ENCODE data around the gene ATG10. TPM values are rescaled to one million over a fixed set of nuclear protein-coding genes. Genes with fewer than 3 reads are reported as not detected.

ATG10 gene
- total RNA-seq = 12.7 TPM
- polyA plus RNA-seq = 10.4 TPM
- long read RNA-seq, donor 1, partial matches to known transcripts = 574 of 928 reads
- long read RNA-seq, donor 1, other reads (novel, unspliced or antisense) = 353 of 928 reads
- long read RNA-seq, donor 2 = 0 reads
- long read RNA-seq, donor 3, partial matches to known transcripts = 10,793 of 11,282 reads
- long read RNA-seq, donor 3, other reads (novel, unspliced or antisense) = 484 of 11,282 reads
- long read RNA-seq, donor 4, partial matches to known transcripts = 3,785 of 6,260 reads
- long read RNA-seq, donor 4, other reads (novel, unspliced or antisense) = 2,472 of 6,260 reads
- long read RNA-seq, donor 5, partial matches to known transcripts = 8,604 of 14,745 reads
- long read RNA-seq, donor 5, other reads (novel, unspliced or antisense) = 6,137 of 14,745 reads
- long read RNA-seq, donor 6, partial matches to known transcripts = 0 of 3 reads
- long read RNA-seq, donor 6, other reads (novel, unspliced or antisense) = 0 of 3 reads
- long read RNA-seq, donor 7, partial matches to known transcripts = 5,881 of 9,597 reads
- long read RNA-seq, donor 7, other reads (novel, unspliced or antisense) = 3,713 of 9,597 reads
- long read RNA-seq, donor 8, partial matches to known transcripts = 0 of 1 reads
- long read RNA-seq, donor 8, other reads (novel, unspliced or antisense) = 0 of 1 reads
- long read RNA-seq, donor 9, partial matches to known transcripts = 4,358 of 4,512 reads
- long read RNA-seq, donor 9, other reads (novel, unspliced or antisense) = 153 of 4,512 reads
- long read RNA-seq, donor 10, partial matches to known transcripts = 0 of 4 reads
- long read RNA-seq, donor 10, other reads (novel, unspliced or antisense) = 0 of 4 reads

DNA sequence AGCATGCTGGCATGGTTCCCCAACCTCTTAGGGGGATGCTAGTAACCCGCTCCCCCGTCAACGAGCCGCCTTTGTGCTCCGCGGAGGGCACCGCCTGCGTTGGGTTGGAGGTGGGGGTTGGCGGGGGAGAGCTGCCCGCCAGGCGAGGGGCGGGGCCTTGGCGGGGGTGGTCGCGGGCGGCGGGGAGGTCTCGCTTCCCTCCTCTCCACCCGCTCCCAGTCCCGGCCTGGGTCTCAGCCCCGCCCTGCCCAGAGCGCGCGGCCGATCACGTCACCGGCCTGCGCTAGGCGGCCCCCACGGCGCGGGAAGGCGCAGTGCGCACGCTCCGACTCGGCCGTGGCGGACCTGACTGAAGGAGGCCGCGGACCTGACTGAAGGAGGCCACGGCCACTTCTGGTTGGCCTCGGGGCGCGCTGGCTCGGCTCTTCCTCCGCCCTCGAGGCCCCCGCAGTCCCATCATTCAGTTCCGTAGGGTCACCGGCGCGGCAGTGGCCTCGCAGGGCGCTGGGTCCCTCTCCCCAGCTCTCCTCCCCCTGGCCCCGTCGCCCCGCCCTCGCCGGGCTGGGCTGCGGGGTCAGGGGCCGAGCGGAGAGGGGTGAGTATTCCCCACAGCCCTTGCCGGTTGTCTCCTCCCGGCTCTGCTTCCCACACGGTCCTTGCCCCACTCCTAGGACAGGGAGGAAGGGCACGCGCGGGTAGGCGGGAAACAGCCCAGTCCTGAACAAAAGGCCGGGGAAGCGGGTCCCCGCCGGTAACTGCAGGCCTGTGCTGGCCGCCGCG, at the start of gene ATG10:
ATG10 (plus strand) TSS at position 312 of the 780 bp plus-strand sequence. CDS start 15,548 bp downstream, outside the sequence.
- peaks cover 6 to 9% of the 10 kb centered on the region in 2 donors for H3K36me3 ChIP-seq (ENCODE audit: control insufficient read depth in 2 of 2, insufficient read depth in 2 of 2, low read length in 1 of 2)
- peak; percentile 69 to 95 (median 88) for DNase-seq (ENCODE audit: low read depth in 6 of 9, low spot score in 9 of 9)
- no peaks in the 10 kb centered on the region for H3K9me3 ChIP-seq (ENCODE audit: control insufficient read depth in 2 of 2, insufficient read depth in 1 of 2, low read length in 1 of 2)
- under 1% methylated on average over 77 of the region's 77 CpGs for WGBS
- H3K4me1 ChIP-seq (ENCODE audit: control insufficient read depth in 2 of 2, insufficient read depth in 2 of 2, low read length in 2 of 2) = peaks cover 2 to 14% of the 10 kb centered on the region in 2 donors
- peak within 1 kb of the TSS; percentile 98 to 100 for H3K27ac ChIP-seq (ENCODE audit: low read depth in 1 of 2, low read length in 1 of 2)
- no peaks in the 10 kb centered on the region for H3K27me3 ChIP-seq (ENCODE audit: control insufficient read depth in 2 of 2, insufficient read depth in 1 of 2, low read length in 1 of 2)
- H3K4me3 ChIP-seq (ENCODE audit: low read length in 2 of 2) = peak within 1 kb of the TSS; percentile 67 to 68

DNA sequence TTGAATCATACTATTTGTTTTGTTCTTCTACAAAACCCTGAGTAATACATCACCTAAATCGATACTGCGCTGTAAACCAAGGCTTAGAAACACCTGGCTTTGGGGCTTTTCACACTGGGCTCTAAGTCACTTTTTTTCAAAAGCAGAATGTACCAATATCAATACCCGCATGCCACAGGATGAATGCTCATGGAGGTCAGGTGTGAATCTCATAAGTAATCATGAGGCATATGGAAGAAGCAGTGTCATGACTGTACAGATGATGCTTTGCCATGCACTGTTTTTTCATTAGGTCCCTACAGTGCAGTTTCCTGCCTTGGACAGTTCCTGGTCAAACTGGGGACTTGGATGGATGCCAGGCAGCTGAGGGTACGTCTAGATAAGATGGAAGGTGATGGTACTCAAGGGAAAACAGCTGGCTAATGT, 49.0 kb upstream of the ATG10 start:
- Histone ChIP-seq H3K27ac (ENCODE audit: low read depth in 1 of 2, low read length in 1 of 2) (no peak overlapping the region), H3K4me1 (ENCODE audit: control insufficient read depth in 2 of 2, insufficient read depth in 2 of 2, low read length in 2 of 2) (no peaks in the 10 kb centered on the region), H3K36me3 (ENCODE audit: control insufficient read depth in 2 of 2, insufficient read depth in 2 of 2, low read length in 1 of 2) (no peaks in the 10 kb centered on the region), H3K27me3 (ENCODE audit: control insufficient read depth in 2 of 2, insufficient read depth in 1 of 2, low read length in 1 of 2) (no peaks in the 10 kb centered on the region), H3K4me3 (ENCODE audit: low read length in 2 of 2) (no peak overlapping the region), H3K9me3 (ENCODE audit: control insufficient read depth in 2 of 2, insufficient read depth in 1 of 2, low read length in 1 of 2) (no peaks in the 10 kb centered on the region)
- 95% methylated on average over 4 of the region's 4 CpGs for WGBS
- DNase-seq (ENCODE audit: low read depth in 6 of 9, low spot score in 9 of 9) = no peak

DNA sequence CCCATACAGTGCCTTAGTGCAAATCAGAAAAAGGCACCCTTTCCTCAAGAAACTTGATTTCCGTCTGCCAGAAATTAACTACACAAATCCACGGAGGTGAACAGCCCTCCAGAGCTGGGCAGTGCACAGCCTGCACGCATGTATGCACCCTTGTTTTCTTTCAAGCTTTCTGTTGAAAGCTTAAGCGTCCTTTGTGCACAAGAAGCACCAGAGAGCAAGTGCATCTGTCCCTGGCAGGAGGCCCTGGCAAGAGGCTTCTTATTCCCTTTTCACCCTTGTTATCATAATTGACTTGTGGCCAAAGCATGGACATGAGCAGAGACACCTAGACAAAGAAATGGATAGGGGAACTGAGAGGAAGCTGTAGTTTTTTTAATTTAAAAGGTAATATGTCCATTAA, 47.4 kb upstream of the ATG10 start:
- no peaks in the 10 kb centered on the region for H3K36me3 ChIP-seq (ENCODE audit: control insufficient read depth in 2 of 2, insufficient read depth in 2 of 2, low read length in 1 of 2)
- 94% methylated on average over 4 of the region's 4 CpGs for WGBS
- no peaks in the 10 kb centered on the region for H3K27me3 ChIP-seq (ENCODE audit: control insufficient read depth in 2 of 2, insufficient read depth in 1 of 2, low read length in 1 of 2)
- H3K4me1 ChIP-seq (ENCODE audit: control insufficient read depth in 2 of 2, insufficient read depth in 2 of 2, low read length in 2 of 2) = no peaks in the 10 kb centered on the region
- DNase-seq (ENCODE audit: low read depth in 6 of 9, low spot score in 9 of 9) = no peak
- no peaks in the 10 kb centered on the region for H3K9me3 ChIP-seq (ENCODE audit: control insufficient read depth in 2 of 2, insufficient read depth in 1 of 2, low read length in 1 of 2)
- H3K27ac ChIP-seq (ENCODE audit: low read depth in 1 of 2, low read length in 1 of 2) = no peak overlapping the region
- H3K4me3 ChIP-seq (ENCODE audit: low read length in 2 of 2) = no peak overlapping the region

DNA sequence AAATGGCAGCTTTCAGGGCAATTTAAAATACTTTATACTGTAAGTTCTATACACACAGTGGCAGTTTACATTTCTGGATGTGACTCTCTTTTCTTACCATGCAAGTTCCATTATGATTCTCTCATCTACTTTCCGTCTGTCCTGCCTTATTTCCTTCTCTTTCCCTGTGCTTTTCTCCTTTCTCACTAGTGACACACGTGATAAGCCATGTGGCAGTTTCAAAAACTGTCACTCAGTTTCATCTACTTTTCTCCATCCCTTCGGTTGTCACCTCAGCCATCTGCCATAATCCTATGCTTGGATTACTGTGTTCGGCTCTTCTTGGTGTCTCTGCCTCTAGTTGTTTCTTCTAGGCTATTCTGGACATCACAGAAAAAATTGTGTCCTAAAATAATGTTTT, 46.8 kb upstream of the ATG10 start:
- Histone ChIP-seq H3K4me3 (ENCODE audit: low read length in 2 of 2) (no peak overlapping the region), H3K9me3 (ENCODE audit: control insufficient read depth in 2 of 2, insufficient read depth in 1 of 2, low read length in 1 of 2) (no peaks in the 10 kb centered on the region), H3K36me3 (ENCODE audit: control insufficient read depth in 2 of 2, insufficient read depth in 2 of 2, low read length in 1 of 2) (no peaks in the 10 kb centered on the region), H3K27me3 (ENCODE audit: control insufficient read depth in 2 of 2, insufficient read depth in 1 of 2, low read length in 1 of 2) (no peaks in the 10 kb centered on the region), H3K4me1 (ENCODE audit: control insufficient read depth in 2 of 2, insufficient read depth in 2 of 2, low read length in 2 of 2) (no peaks in the 10 kb centered on the region), H3K27ac (ENCODE audit: low read depth in 1 of 2, low read length in 1 of 2) (no peak overlapping the region)
- 94% methylated on average over 4 of the region's 4 CpGs for WGBS
- no peak for DNase-seq (ENCODE audit: low read depth in 6 of 9, low spot score in 9 of 9)

DNA sequence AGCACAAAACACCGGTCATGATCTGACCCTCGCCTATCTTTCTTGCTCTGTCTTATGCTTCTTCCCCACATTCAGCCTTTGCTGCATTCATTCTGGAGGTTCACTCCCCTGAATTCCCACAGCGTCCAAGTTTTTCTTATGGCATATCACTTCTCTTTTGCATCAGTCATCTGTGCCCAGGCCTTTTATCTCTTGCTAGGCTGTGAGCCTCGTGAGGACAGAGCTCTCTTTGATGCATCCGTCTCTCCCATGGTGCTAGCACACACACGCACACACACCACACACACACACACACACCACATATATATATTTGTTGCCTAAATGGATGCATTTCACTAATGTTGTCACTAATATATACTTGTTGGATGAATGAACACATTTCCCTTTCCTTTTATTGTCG, 45.8 kb upstream of the ATG10 start:
- H3K27ac ChIP-seq (ENCODE audit: low read depth in 1 of 2, low read length in 1 of 2) = no peak overlapping the region

DNA sequence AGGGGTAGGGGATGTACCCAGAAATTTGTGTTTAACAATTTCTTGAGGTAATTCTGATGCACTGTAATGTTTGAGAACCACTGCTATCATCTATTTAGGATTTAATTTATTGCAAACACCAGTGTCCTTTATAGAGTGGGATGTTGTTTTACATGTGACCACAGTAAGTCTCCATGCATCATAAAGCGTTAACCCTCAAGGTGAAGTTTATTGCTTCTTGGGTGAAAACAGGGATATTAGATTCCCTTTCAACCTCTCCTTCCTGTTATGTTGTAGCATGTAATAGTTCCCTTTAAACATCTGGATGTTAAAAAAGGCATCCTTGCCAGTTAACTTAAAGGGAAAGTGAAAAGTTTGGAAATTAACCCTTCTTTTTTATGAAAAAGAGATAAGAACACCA, 35.8 kb upstream of the ATG10 start:
- no peaks in the 10 kb centered on the region for H3K4me1 ChIP-seq (ENCODE audit: control insufficient read depth in 2 of 2, insufficient read depth in 2 of 2, low read length in 2 of 2)
- no peaks in the 10 kb centered on the region for H3K27me3 ChIP-seq (ENCODE audit: control insufficient read depth in 2 of 2, insufficient read depth in 1 of 2, low read length in 1 of 2)
- 97% methylated on average over 1 of the region's 1 CpG for WGBS
- H3K4me3 ChIP-seq (ENCODE audit: low read length in 2 of 2) = no peak overlapping the region
- DNase-seq (ENCODE audit: low read depth in 6 of 9, low spot score in 9 of 9) = no peak
- no peak overlapping the region for H3K27ac ChIP-seq (ENCODE audit: low read depth in 1 of 2, low read length in 1 of 2)
- H3K36me3 ChIP-seq (ENCODE audit: control insufficient read depth in 2 of 2, insufficient read depth in 2 of 2, low read length in 1 of 2) = no peaks in the 10 kb centered on the region
- peaks cover 0 to 4% of the 10 kb centered on the region in 2 donors for H3K9me3 ChIP-seq (ENCODE audit: control insufficient read depth in 2 of 2, insufficient read depth in 1 of 2, low read length in 1 of 2)

More for the DNA sequence above, 45.8 kb upstream of the ATG10 start:
- H3K27me3 ChIP-seq (ENCODE audit: control insufficient read depth in 2 of 2, insufficient read depth in 1 of 2, low read length in 1 of 2) = no peaks in the 10 kb centered on the region
- DNase-seq (ENCODE audit: low read depth in 6 of 9, low spot score in 9 of 9) = no peak
- no peaks in the 10 kb centered on the region for H3K36me3 ChIP-seq (ENCODE audit: control insufficient read depth in 2 of 2, insufficient read depth in 2 of 2, low read length in 1 of 2)
- H3K9me3 ChIP-seq (ENCODE audit: control insufficient read depth in 2 of 2, insufficient read depth in 1 of 2, low read length in 1 of 2) = no peaks in the 10 kb centered on the region
- no peak overlapping the region for H3K4me3 ChIP-seq (ENCODE audit: low read length in 2 of 2)
- no peaks in the 10 kb centered on the region for H3K4me1 ChIP-seq (ENCODE audit: control insufficient read depth in 2 of 2, insufficient read depth in 2 of 2, low read length in 2 of 2)
- WGBS = 94% methylated on average over 7 of the region's 7 CpGs

GRCh38 chr5:81936750-81937149, 35.1 kb upstream of the ATG10 start:
- Histone ChIP-seq H3K27me3 (ENCODE audit: control insufficient read depth in 2 of 2, insufficient read depth in 1 of 2, low read length in 1 of 2) (no peaks in the 10 kb centered on the region), H3K36me3 (ENCODE audit: control insufficient read depth in 2 of 2, insufficient read depth in 2 of 2, low read length in 1 of 2) (no peaks in the 10 kb centered on the region)
- DNase-seq (ENCODE audit: low read depth in 6 of 9, low spot score in 9 of 9) = no peak

GRCh38 chr5:81942746-81943145, 29.1 kb upstream of the ATG10 start:
- H3K4me3 ChIP-seq (ENCODE audit: low read length in 2 of 2) = no peak overlapping the region
- no peaks in the 10 kb centered on the region for H3K4me1 ChIP-seq (ENCODE audit: control insufficient read depth in 2 of 2, insufficient read depth in 2 of 2, low read length in 2 of 2)
- WGBS = 98% methylated on average over 1 of the region's 1 CpG
- no peaks in the 10 kb centered on the region for H3K36me3 ChIP-seq (ENCODE audit: control insufficient read depth in 2 of 2, insufficient read depth in 2 of 2, low read length in 1 of 2)
- no peak overlapping the region for H3K27ac ChIP-seq (ENCODE audit: low read depth in 1 of 2, low read length in 1 of 2)
- peaks cover 0 to 14% of the 10 kb centered on the region in 2 donors for H3K9me3 ChIP-seq (ENCODE audit: control insufficient read depth in 2 of 2, insufficient read depth in 1 of 2, low read length in 1 of 2)
- no peak for DNase-seq (ENCODE audit: low read depth in 6 of 9, low spot score in 9 of 9)
- H3K27me3 ChIP-seq (ENCODE audit: control insufficient read depth in 2 of 2, insufficient read depth in 1 of 2, low read length in 1 of 2) = no peaks in the 10 kb centered on the region

More at GRCh38 chr5:81936750-81937149, 35.1 kb upstream of the ATG10 start:
- H3K9me3 ChIP-seq (ENCODE audit: control insufficient read depth in 2 of 2, insufficient read depth in 1 of 2, low read length in 1 of 2) = peaks cover 0 to 9% of the 10 kb centered on the region in 2 donors
- no peak overlapping the region for H3K4me3 ChIP-seq (ENCODE audit: low read length in 2 of 2)
- H3K4me1 ChIP-seq (ENCODE audit: control insufficient read depth in 2 of 2, insufficient read depth in 2 of 2, low read length in 2 of 2) = no peaks in the 10 kb centered on the region
- no peak overlapping the region for H3K27ac ChIP-seq (ENCODE audit: low read depth in 1 of 2, low read length in 1 of 2)

Data from thymus (tissue), 14 donors.